Breast epithelium (tissue), 3 donors: ENCODE results near the gene DCLRE1C.

ENCODE experiments used
- POLR2AphosphoS5 ChIP-seq, 3 donors: sonication (generic); formaldehyde crosslinking; IDR thresholded peaks; one replicate each; pipeline ENCODE4 v1.6.1; 2017; ENCODE audit warnings: antibody characterized with exemption in 3 of 3
- TF ChIP-seq, protein P1 (sequence below), 3 donors: fragments of 450-650 bp; IDR thresholded peaks; one replicate each; pipeline ENCODE4 v1.5.1; 2016 to 2017; ENCODE audit warnings: antibody characterized with exemption in 3 of 3, mild to moderate bottlenecking in 3 of 3, moderate library complexity in 3 of 3

DNA sequence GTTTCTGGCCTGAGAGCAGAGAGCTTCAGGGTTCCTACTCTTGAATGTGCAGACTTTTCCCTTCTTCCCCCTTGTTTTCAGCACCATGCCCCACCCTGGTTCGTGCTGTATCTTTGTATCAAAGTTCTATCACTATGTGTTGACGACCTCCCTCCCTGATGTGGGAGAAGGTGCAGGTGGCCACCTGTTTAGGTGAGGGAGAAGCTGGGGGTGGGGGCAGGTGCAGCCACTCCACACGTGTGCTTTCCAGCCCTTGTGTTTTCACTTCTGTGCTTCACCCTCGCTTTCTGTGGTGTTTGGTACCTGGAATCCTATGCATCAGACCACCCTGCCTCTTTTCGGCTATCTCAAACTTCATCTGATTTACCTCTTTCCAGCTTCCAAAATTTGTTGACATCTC is 94.9 kb downstream of the DCLRE1C start:
- TF ChIP-seq, protein P1, sequence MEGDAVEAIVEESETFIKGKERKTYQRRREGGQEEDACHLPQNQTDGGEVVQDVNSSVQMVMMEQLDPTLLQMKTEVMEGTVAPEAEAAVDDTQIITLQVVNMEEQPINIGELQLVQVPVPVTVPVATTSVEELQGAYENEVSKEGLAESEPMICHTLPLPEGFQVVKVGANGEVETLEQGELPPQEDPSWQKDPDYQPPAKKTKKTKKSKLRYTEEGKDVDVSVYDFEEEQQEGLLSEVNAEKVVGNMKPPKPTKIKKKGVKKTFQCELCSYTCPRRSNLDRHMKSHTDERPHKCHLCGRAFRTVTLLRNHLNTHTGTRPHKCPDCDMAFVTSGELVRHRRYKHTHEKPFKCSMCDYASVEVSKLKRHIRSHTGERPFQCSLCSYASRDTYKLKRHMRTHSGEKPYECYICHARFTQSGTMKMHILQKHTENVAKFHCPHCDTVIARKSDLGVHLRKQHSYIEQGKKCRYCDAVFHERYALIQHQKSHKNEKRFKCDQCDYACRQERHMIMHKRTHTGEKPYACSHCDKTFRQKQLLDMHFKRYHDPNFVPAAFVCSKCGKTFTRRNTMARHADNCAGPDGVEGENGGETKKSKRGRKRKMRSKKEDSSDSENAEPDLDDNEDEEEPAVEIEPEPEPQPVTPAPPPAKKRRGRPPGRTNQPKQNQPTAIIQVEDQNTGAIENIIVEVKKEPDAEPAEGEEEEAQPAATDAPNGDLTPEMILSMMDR (IDR thresholded peaks at IDR 0.05), result no peak
- no peak for TF ChIP-seq POLR2AphosphoS5 (IDR thresholded peaks at IDR 0.05)
